Body of pancreas (tissue), 4 donors: ENCODE results near the gene PEAK1.

ENCODE experiments used
- POLR2A ChIP-seq, 3 donors: fragments of 450-650 bp; IDR thresholded peaks; one replicate each; pipeline ENCODE4 v1.6.1; 2016; ENCODE audit warnings: antibody characterized with exemption in 3 of 3, mild to moderate bottlenecking in 2 of 3
- TF ChIP-seq, protein P1 (sequence below), 7 experiments: fragments of 450-650 bp in 4 of 7; fragments of 200-600 bp in 3 of 7; sonication (generic) in 3 of 7; IDR thresholded peaks; one replicate each; pipeline ENCODE4 v1.5.1; 2016 to 2019; ENCODE audit warnings: antibody characterized with exemption in 7 of 7

DNA sequence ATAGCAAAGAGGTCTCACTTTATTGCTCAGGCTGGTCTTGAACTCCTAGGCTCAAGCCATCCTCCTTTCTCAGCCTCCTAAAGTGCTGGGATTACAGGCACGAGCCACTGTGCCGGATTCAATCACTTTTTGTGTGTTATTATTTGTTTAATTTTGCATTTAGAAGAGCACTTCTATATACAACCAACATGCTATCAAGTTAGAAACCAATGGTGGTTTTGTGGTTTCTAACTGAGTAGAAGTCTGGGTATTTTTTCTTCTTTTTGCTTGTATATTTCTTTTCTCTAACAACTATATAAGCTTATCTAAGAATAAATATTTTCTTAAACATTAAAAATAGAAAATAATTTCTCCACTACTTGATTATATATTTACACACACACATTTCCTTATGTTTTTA, 86.7 kb downstream of the PEAK1 start:
- TF ChIP-seq, protein P1, sequence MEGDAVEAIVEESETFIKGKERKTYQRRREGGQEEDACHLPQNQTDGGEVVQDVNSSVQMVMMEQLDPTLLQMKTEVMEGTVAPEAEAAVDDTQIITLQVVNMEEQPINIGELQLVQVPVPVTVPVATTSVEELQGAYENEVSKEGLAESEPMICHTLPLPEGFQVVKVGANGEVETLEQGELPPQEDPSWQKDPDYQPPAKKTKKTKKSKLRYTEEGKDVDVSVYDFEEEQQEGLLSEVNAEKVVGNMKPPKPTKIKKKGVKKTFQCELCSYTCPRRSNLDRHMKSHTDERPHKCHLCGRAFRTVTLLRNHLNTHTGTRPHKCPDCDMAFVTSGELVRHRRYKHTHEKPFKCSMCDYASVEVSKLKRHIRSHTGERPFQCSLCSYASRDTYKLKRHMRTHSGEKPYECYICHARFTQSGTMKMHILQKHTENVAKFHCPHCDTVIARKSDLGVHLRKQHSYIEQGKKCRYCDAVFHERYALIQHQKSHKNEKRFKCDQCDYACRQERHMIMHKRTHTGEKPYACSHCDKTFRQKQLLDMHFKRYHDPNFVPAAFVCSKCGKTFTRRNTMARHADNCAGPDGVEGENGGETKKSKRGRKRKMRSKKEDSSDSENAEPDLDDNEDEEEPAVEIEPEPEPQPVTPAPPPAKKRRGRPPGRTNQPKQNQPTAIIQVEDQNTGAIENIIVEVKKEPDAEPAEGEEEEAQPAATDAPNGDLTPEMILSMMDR (IDR thresholded peaks at IDR 0.05) = no peak
- no peak for TF ChIP-seq POLR2A (IDR thresholded peaks at IDR 0.05)
